Motor neuron (in vitro differentiated cells): ENCODE measurements around the gene TFDP1. TPM values are rescaled to one million over a fixed set of nuclear protein-coding genes. Genes with fewer than 3 reads are reported as not detected.
A peak's percentile ranks its signal among the peaks of the same experiment; 100 is the strongest.

Experiments
- ATAC-seq, 8 experiments: fragments of 200-7000 bp; cut with Tn5 transposase; replicated peaks in 6 of 8; 2 replicates each; pipeline ENCODE4 v1.8.0; 2021; ENCODE audit warnings: mild to moderate bottlenecking in 8 of 8, moderate library complexity in 8 of 8
- H3K27ac ChIP-seq, 2 donors: fragments of 250-450 bp; sonication (Bioruptor Pico); 2 replicates each; pipeline ENCODE4 v1.9.0; 2021; ENCODE audit warnings: antibody characterized with exemption in 2 of 2, mild to moderate bottlenecking in 2 of 2, moderate library complexity in 1 of 2
- H3K4me1 ChIP-seq, 2 donors: fragments of 250-450 bp; sonication (Bioruptor Pico); replicated peaks in 1 of 2; 2 replicates each; pipeline ENCODE4 v1.6.1; 2021; ENCODE audit warnings: antibody characterized with exemption in 2 of 2, mild to moderate bottlenecking in 2 of 2, moderate library complexity in 1 of 2
- H3K4me3 ChIP-seq, 5 donors: fragments of 250-450 bp; sonication (Bioruptor Pico); 2 replicates each; pipeline ENCODE4 v1.9.0; 2021; ENCODE audit warnings: antibody characterized with exemption in 5 of 5, mild to moderate bottlenecking in 5 of 5, moderate library complexity in 4 of 5
- WGBS, 10 experiments: fragments of 450-650 bp; shearing (Covaris generic); methylation state at CpG; one replicate each; pipeline ENCODE4 v1.0.0; 2022; 5-methylcytosine and 5-hydroxymethylcytosine counted together
- in situ Hi-C, 9 experiments: fragments of 400-800 bp; cut with MboI; loops; one replicate each; pipeline ENCODE4 v1.15.0; 2021; ENCODE audit warnings: low sequenced_read_pairs in 9 of 9, low pct_unique_long_range_greater_than_20kb in 2 of 9; ENCODE audit not compliant: unreplicated experiment in 9 of 9
- total RNA-seq, 8 experiments: library from RNA; unstranded; fragments of 300-600 nt; gene quantifications; 2 replicates each; pipeline versions ENCODE4 v1.2.3 to v1.2.4, GENCODE V29; 2022

Gene TFDP1, protein sequence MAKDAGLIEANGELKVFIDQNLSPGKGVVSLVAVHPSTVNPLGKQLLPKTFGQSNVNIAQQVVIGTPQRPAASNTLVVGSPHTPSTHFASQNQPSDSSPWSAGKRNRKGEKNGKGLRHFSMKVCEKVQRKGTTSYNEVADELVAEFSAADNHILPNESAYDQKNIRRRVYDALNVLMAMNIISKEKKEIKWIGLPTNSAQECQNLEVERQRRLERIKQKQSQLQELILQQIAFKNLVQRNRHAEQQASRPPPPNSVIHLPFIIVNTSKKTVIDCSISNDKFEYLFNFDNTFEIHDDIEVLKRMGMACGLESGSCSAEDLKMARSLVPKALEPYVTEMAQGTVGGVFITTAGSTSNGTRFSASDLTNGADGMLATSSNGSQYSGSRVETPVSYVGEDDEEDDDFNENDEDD
- 10 to 100 TPM; 17.9 to 98.9 (median 39.5) TPM for total RNA-seq

DNA sequence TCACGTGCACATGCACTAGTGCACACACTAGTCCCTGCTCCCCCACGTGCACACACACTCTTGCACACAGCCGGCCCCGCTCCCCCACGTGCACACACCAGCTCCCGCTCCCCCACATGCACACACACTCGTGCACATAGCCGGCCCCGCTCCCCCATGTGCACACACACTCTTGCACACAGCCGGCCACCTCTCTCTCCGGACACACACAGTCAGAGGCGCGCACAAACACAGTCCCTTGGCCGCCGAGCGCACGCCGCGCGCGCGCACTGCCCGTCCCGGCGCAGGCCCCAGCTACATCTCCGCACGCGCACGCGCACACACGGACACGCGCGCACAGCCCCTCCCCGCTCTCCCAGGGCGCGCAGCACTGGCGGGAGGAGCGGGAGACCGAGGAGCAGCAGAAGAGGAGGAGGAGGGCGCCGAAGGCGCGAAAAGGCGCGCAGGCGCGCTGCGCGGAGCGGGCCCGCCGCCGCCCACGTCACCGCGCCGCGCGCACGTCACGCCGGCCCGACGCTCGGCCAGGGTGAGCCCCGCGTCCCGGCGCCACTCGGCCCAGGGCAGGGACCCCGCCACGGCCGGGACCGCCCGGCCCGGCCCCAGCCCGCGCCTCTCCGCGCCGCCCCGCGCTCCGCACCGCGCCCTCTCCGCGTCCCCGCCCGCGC is at the start of gene TFDP1:
Gene TFDP1 (plus strand): TSS at position 549 of the 665 bp plus-strand sequence. CDS start 1,085 bp downstream, outside the sequence.
- peak within 1 kb of the TSS; percentile 66 to 84 for H3K27ac ChIP-seq
- WGBS, 10 experiments: no CpG with 5 or more reads among the region's 92 CpGs
- ATAC-seq: peak; percentile 87 to 94 (median 93)
- H3K4me1 ChIP-seq: peaks cover 5 to 7% of the 10 kb centered on the region in 2 donors
- H3K4me3 ChIP-seq: peak within 1 kb of the TSS; percentile 65 to 86 (median 85)
- in situ Hi-C loops: no loop called here

DNA sequence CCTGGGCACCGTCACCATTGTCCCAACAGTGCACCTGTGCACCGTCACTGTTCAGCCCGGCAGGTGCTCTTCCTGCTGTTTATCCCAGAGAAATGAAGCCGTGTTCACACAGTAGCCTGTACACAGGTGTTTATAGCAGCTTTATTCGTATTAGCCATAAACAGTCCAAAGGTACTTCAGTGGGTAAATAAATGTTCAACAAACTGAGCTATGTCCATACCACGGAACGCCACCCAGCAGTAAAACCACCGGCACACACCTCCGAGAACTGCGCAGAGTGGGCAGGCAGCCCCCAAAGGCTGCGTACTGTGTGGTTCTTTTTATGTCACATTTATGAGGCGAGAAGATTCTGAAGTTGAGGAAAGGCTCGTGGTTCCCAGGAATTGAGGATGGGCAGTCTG is 49.2 kb upstream of the TFDP1 start:
- 88 to 100% (median 97%) methylated on average over 2 to 6 of the region's 13 CpGs; no CpG with 5 or more reads in 3 of the 10 experiments for WGBS, 10 experiments
- H3K4me1 ChIP-seq: no peaks in the 10 kb centered on the region
- no peak overlapping the region for H3K4me3 ChIP-seq
- in situ Hi-C loops: no loop called here
- no peak overlapping the region for H3K27ac ChIP-seq
- no peak for ATAC-seq

GRCh38 chr13:113536461-113537110 is 48.0 kb upstream of the TFDP1 start:
- ATAC-seq: no peak
- in situ Hi-C loops: no loop called here
- H3K4me3 ChIP-seq: no peak overlapping the region
- WGBS, 10 experiments: 85 to 100% (median 91%) methylated on average over 2 to 16 of the region's 18 CpGs; no CpG with 5 or more reads in 1 of the 10 experiments
- no peak overlapping the region for H3K27ac ChIP-seq
- H3K4me1 ChIP-seq: no peaks in the 10 kb centered on the region

- no peak overlapping the region for H3K4me3 ChIP-seq
- no peak overlapping the region for H3K27ac ChIP-seq
- no peaks in the 10 kb centered on the region for H3K4me1 ChIP-seq
- WGBS, 10 experiments: 90 to 100% (median 97%) methylated on average over 1 to 19 of the region's 19 CpGs; no CpG with 5 or more reads in 2 of the 10 experiments
- in situ Hi-C loops: no loop called here
- no peak for ATAC-seq
Measured at GRCh38 chr13:113537205-113537604, 47.3 kb upstream of the TFDP1 start.

DNA sequence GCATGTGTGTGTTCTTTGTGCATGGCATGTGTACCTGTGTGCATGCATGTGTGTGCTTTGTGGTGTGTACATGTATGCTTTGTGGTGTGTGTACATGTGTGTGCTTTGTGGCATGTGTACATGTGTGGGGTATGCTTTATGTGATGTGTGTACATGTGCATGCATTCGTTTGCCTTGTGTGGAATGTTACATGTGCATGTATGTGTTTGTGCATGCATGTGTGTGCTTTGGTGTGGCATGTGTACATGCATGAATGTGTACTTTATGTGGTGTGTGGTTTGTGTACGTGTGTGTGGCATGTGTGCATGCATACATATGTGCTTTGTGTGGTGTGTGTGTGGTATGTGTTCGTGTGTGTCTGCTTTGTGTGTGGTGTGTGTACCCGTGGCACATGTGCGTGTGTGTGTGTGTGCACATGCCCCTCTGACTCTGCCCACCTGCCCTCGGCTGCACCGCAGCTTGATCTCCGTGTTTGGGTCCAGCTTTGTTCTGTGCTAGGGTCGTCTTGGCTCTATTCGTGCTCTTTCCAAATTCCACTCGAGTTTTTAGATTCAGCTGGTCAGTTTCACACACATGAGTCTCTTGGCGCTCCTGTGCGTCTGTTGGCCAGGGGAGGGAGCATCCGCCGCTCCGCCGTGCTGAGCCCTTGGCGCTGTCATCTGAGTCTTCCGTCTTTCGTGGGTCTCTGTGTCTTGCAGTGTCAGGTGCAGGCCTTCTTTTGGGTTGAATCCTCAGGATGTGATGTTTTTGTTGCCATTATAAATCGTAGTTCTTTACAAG is 46.5 kb upstream of the TFDP1 start:
- WGBS, 10 experiments: 76 to 97% (median 94%) methylated on average over 2 to 18 of the region's 21 CpGs; no CpG with 5 or more reads in 2 of the 10 experiments
- in situ Hi-C loops: no loop called here
- no peak overlapping the region for H3K4me3 ChIP-seq
- H3K4me1 ChIP-seq: no peaks in the 10 kb centered on the region
- no peak for ATAC-seq
- H3K27ac ChIP-seq: no peak overlapping the region

DNA sequence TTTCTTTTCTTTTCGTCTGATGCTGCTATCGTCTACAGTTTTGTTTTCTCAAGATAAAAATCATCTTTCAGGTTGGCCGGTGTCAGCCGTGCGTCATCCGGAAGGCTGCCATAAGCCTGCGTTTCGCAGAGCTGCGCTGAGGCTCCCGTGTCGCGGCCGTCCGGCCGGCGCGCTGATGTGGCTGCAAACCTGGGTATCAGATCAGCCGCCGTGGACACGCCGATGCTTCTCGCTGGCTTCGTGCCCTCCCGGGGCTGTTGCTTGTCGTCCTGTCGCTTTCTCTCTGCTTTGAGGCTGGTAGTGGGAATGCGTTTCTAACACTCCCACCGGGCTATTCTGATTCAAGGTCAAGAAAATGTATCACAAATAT is 45.9 kb upstream of the TFDP1 start:
- no peaks in the 10 kb centered on the region for H3K4me1 ChIP-seq
- in situ Hi-C loops: no loop called here
- WGBS, 10 experiments: 80 to 100% (median 95%) methylated on average over 1 to 27 of the region's 28 CpGs; no CpG with 5 or more reads in 1 of the 10 experiments
- no peak overlapping the region for H3K4me3 ChIP-seq
- ATAC-seq: no peak
- H3K27ac ChIP-seq: no peak overlapping the region

DNA sequence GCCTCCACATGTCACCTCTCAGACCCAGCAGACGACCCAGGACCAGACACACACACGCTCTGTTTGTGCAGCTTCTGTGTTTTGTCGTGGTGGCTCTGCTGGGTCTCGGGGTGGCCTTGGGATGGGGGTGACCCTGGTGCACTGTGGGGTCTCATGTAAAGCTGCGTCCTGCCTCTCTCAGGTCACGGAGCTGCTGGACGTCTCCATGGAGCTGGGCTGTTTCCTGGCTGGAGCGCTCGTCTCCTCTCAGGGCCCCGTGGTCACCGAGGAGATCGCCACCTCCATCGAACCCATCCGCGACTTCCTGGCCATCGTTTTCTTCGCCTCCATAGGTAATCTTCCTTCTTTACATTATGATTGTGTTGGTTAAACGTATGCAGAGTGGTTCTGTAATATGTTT is 45.4 kb upstream of the TFDP1 start:
- Histone ChIP-seq H3K4me3 (no peak overlapping the region), H3K27ac (no peak overlapping the region), H3K4me1 (no peaks in the 10 kb centered on the region)
- in situ Hi-C loops: no loop called here
- WGBS, 10 experiments: 80 to 100% (median 93%) methylated on average over 2 to 9 of the region's 18 CpGs; no CpG with 5 or more reads in 3 of the 10 experiments
- ATAC-seq: no peak

GRCh38 chr13:113539822-113540221 is 44.7 kb upstream of the TFDP1 start:
- in situ Hi-C loops: no loop called here
- WGBS, 10 experiments: 61 to 95% (median 85%) methylated on average over 4 to 15 of the region's 15 CpGs; no CpG with 5 or more reads in 3 of the 10 experiments
- Histone ChIP-seq H3K4me3 (no peak overlapping the region), H3K4me1 (no peaks in the 10 kb centered on the region), H3K27ac (no peak overlapping the region)
- ATAC-seq: no peak

- 40 to 100% (median 87%) methylated on average over 1 to 10 of the region's 10 CpGs; no CpG with 5 or more reads in 1 of the 10 experiments for WGBS, 10 experiments
Measured at GRCh38 chr13:113540523-113540922, 44.0 kb upstream of the TFDP1 start.

DNA sequence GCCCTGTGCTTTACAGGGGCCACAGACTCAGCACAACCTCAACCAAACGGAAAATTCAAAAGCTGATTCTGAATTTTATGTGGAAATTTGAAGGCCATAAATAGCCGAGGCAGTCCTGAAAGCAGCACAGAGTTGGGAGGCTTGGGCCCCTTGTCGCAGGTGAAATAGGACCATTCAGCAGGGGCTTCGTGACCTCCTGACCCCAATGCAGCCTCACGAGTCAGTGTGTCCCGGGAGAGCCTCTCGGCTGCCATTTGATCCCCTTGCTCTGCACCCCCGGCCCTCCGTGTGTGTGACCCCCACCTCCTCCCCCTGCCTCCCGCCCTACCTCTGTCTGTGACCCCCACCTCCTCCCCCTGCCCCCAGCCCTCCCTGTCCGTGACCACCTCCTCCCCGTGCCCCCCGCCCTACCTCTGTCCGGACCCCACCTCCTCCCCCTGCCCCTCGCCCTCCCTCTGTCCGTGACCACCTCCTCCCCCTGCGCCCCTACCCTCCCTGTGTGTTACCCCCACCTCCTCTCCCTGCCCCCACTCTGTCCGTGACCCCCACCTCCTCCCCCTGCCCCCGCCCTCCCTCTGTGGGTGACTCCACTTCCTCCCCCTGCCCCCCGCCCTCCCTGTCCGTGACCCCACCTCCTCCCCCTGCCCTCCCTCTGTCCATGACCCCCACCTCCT is 41.7 kb upstream of the TFDP1 start:
- Histone ChIP-seq H3K4me3 (no peak overlapping the region), H3K27ac (no peak overlapping the region), H3K4me1 (peaks cover 0 to 7% of the 10 kb centered on the region in 2 donors)
- WGBS, 10 experiments: 50 to 88% (median 60%) methylated on average over 1 to 2 of the region's 21 CpGs; no CpG with 5 or more reads in 7 of the 10 experiments
- ATAC-seq: no peak
- in situ Hi-C loops: no loop called here

More at GRCh38 chr13:113540523-113540922, 44.0 kb upstream of the TFDP1 start:
- Histone ChIP-seq H3K4me3 (no peak overlapping the region), H3K4me1 (no peaks in the 10 kb centered on the region), H3K27ac (no peak overlapping the region)
- no peak for ATAC-seq
- in situ Hi-C loops: no loop called here

- WGBS, 10 experiments: 60 to 100% (median 93%) methylated on average over 3 to 11 of the region's 37 CpGs; no CpG with 5 or more reads in 2 of the 10 experiments
- Histone ChIP-seq H3K4me1 (peaks cover 0 to 21% of the 10 kb centered on the region in 2 donors), H3K4me3 (no peak overlapping the region), H3K27ac (no peak overlapping the region)
- no peak for ATAC-seq
- in situ Hi-C loops: no loop called here
Measured at GRCh38 chr13:113544071-113544891, 40.3 kb upstream of the TFDP1 start.
